SK-N-SH (cell line): ENCODE measurements around the gene TIE1.

ENCODE experiments used
- EP300 ChIP-seq, 2 experiments: IDR thresholded peaks; 2 replicates each; pipeline versions ENCODE4 v1.4.0 to v1.6.1; 2012; ENCODE audit warnings: borderline replicate concordance in 1 of 2, low read depth in 1 of 2, low read length in 1 of 2
- POLR2AphosphoS5 ChIP-seq: IDR thresholded peaks from 2 replicates; pipeline ENCODE4 v1.6.1; 2012; ENCODE audit warnings: low read depth, low read length
- TAF1 ChIP-seq: IDR thresholded peaks from 2 replicates; pipeline ENCODE4 v1.6.1; 2012; ENCODE audit warnings: low read depth, mild to moderate bottlenecking, low read length, moderate library complexity, borderline replicate concordance
- TF ChIP-seq, protein P1 (sequence below): IDR thresholded peaks from 2 replicates; pipeline ENCODE4 v1.4.0; 2012; ENCODE audit warnings: low read depth, borderline replicate concordance
- TF ChIP-seq, protein P2 (sequence below): fragments of 200-600 bp; sonication (generic); IDR thresholded peaks from 2 replicates; pipeline ENCODE4 v1.6.1; 2017; ENCODE audit warnings: antibody characterized with exemption, mild to moderate bottlenecking, moderate library complexity
- TF ChIP-seq, protein P3 (sequence below): IDR thresholded peaks from 2 replicates; pipeline ENCODE4 v1.4.0; 2012; ENCODE audit warnings: low read depth

- TF ChIP-seq, protein P1, sequence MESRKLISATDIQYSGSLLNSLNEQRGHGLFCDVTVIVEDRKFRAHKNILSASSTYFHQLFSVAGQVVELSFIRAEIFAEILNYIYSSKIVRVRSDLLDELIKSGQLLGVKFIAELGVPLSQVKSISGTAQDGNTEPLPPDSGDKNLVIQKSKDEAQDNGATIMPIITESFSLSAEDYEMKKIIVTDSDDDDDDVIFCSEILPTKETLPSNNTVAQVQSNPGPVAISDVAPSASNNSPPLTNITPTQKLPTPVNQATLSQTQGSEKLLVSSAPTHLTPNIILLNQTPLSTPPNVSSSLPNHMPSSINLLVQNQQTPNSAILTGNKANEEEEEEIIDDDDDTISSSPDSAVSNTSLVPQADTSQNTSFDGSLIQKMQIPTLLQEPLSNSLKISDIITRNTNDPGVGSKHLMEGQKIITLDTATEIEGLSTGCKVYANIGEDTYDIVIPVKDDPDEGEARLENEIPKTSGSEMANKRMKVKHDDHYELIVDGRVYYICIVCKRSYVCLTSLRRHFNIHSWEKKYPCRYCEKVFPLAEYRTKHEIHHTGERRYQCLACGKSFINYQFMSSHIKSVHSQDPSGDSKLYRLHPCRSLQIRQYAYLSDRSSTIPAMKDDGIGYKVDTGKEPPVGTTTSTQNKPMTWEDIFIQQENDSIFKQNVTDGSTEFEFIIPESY = no peak
- TF ChIP-seq, protein P2, sequence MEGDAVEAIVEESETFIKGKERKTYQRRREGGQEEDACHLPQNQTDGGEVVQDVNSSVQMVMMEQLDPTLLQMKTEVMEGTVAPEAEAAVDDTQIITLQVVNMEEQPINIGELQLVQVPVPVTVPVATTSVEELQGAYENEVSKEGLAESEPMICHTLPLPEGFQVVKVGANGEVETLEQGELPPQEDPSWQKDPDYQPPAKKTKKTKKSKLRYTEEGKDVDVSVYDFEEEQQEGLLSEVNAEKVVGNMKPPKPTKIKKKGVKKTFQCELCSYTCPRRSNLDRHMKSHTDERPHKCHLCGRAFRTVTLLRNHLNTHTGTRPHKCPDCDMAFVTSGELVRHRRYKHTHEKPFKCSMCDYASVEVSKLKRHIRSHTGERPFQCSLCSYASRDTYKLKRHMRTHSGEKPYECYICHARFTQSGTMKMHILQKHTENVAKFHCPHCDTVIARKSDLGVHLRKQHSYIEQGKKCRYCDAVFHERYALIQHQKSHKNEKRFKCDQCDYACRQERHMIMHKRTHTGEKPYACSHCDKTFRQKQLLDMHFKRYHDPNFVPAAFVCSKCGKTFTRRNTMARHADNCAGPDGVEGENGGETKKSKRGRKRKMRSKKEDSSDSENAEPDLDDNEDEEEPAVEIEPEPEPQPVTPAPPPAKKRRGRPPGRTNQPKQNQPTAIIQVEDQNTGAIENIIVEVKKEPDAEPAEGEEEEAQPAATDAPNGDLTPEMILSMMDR = no peak
- TF ChIP-seq, protein P3, sequence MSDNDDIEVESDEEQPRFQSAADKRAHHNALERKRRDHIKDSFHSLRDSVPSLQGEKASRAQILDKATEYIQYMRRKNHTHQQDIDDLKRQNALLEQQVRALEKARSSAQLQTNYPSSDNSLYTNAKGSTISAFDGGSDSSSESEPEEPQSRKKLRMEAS = no peak
- no peak for TF ChIP-seq EP300 (IDR thresholded peaks at IDR 0.05; ENCODE audit: borderline replicate concordance in 1 of 2, low read depth in 1 of 2, low read length in 1 of 2)
- no peak for TF ChIP-seq POLR2AphosphoS5
- no peak for TF ChIP-seq TAF1
Observed at GRCh38 chr1:43308635-43309404, 8.0 kb downstream of the TIE1 start.
